ENCODE data around the gene HOXB6.

The HOXB6 gene

DNA sequence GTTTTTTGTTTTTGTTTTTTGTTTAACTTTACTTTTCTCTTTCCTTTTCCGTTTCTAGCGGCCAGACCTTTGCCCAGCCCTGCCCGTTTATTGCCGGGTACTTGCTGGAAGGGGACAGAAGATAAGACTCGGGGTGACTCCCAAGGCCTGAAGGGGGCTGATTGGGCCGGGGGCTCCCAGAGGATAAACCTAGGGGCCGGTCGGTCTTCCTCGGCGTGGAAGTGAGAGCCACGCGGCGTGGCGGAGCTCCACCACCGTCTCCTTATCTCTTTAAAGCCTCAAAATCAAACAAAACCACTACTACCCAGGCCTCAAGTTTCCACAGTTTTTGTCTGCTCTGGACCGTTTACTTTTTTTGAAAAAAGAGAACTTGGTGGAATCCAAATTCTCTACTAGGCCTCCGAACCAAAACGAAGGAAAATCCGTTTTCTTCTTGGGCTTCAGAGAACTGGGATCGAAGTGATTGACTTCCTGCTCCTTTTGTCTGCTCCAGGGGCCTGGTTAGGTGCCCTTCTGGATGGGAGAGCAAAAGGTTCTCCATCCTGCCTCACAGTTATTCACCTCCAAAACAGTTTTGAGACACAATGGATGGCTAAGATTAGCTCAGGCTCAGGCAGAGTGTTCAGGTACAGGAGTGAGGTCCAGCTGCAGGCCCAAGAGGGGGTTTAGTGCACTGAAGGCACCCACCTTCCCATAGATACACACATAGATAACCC, 29.9 kb upstream of the HOXB6 start:
- no peak for DNase-seq (ENCODE audit: low spot score)

GRCh38 chr17:48633266-48633677, 28.5 kb upstream of the HOXB6 start:
- no peak for DNase-seq (ENCODE audit: low spot score)

DNA sequence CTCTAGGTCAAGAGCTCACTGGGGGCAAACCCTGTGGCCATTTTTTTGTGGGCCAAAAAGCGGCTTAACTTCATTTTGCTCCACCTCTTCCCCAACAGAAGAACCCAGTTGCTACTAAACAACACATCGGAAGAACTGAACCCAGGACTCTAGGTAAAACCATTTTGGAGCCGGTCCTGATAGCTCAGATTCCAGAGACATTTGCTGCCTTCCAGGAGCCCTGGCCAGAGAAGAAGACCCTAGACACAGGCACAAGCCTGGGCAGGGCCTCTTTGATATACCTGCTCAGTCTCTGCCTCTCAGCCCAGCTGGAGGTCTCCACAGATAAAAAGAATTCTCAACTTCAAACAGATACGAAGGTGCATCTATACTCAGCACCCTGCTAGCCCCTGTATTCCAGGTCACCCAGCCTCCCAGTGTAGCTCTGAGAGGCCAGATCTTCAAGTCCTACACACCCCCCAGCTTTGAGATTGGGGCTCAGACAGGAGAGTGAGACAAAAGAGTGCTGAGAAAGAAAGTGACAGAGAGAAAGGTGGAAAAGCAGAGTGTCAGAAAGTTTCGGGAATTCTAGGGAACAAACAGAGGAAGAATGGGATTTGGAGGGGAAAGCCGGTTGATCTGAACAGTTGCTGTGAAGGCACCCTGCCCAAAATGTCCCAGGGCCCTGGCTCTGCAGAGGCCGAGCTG, 27.9 kb upstream of the HOXB6 start:
- DNase-seq (ENCODE audit: low spot score) = no peak

GRCh38 chr17:48631693-48632578, 27.1 kb upstream of the HOXB6 start:
- DNase-seq (ENCODE audit: low spot score) = no peak

DNA sequence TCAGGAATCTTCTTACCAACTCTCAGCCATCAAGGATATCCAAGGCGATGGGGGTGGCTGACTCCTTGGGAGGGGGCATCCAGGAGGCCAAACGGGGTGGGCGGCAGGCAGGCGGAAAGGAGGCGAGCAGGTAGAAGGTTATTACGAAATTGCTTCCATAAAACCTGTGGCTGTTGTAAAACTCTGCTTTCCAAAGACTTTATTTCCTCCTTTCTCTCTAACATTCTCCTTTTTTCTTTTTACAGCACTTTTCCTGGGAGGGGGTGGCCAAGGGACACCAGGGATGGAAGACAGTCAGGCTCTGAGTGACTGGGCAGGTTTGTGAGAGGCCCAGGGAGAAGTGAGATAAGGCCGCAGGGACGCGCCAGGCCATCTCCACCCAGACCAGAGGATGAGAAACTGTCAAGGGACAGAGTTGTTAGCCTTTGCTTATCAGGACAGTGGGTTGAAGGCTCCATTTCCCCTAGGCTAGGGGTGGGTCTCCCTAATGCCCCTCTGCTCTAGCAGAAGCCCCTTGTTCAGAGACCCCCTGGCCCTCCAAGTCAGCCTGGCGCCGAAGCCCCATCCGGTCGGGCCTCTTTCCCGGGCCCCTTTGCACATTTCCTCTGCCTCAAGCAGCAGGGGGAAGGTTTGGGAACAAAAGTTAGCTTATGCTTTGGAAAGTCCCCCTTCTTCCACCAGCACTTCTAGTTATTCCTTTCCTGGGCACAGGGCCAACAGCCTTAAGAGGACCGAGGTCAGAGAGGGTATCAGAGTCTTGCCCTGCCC, 26.3 kb upstream of the HOXB6 start:
- DNase-seq (ENCODE audit: low spot score) = no peak

DNA sequence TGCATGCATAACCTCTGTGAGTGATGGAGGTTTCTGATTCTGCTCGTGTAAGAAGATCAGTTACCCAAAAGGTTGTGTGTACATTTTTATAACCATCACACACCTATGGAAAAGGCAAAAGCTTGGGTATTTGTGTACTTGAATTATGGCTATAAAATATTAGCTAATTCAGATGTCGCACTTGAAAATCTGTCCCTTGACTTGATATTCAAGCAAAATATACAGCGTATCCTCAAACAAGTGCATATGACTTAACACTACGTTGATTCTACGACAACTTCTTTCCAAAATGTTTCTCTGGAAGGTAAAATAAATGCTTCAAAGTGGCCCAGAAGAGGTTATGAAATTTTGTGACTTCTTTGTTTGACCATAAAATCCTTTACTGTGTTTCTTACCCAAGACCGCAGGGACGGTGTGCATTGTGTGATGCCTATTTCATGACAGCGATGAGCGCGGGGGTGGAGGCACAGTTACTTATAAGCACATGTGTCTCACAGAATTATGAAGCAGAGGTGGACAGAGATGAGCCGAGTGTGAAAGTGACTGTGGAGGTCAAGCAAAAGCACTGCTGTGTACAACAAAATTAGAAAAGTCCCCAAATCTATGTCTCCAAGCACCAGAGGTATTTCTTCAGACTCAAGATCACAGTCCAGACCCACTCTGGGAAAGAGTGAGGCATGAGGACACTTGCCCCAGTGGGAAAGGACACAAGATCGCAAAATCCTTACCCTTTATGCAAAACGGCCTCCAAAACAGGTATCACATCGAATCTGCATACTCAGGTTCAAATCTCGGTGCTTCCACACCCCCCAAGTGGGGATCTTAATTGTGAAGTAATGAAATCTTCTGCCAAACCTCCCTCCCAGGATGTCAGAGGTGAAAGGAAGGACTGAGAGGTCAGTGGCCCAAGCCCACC, 25.5 kb upstream of the HOXB6 start:
- DNase-seq (ENCODE audit: low spot score) = no peak

DNA sequence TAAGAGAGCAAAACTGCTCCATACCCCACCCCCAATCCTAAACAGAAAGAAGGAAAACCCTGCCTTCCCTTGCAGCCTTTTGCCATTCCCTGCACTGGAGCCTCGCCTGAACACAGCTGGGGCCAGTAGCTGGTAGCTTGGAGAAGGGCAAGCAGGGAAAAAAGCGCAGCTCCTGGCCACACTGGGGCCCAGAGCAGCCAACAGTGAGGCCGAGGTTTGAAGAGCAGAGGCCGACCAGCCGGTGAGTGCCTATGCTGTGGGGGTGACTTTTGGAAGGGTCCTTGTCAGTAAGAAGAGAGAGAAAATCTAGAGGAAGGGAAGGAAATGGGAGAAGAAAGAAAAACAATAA, 24.6 kb upstream of the HOXB6 start:
- no peak for DNase-seq (ENCODE audit: low spot score)

DNA sequence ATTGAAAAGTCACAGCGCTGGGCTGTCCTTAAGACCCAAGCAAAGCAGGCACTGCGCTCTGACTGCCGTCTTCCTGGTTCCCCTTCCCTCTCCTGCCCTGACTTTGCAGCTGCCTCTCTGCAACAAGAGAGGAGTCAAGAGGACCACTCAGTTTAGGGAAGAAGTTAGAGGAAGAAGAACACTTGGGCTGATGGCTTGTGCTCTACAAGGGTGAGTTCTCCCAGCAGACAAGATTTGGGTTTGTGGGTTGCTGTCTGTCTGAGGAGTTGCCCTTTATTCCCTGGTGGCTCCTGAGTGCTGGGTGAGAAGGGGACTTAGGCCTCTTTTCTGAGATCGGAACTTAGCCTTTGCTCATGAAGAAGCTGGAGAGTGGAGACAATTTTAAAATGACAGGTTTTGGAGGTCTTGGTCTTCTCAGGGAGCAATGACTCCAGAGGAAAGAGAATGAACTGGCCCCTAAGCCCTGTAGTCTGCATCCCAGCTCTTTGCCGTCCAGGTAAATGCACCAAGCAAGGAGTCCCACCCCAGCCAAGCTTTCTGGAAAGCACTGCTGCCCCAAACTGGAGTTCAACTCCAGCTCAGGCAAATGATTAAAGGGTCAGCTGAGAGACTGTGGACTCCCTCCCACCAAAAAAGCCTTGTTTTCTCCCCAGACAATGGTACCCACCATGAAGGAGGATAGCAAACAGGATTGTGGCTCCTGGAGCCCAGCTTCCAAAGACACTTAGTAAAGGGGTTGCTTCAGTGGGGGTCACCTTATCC, 24.0 kb upstream of the HOXB6 start:
- DNase-seq (ENCODE audit: low spot score) = peak; percentile 14

GRCh38 chr17:48627623-48628521, 23.1 kb upstream of the HOXB6 start:
- DNase-seq (ENCODE audit: low spot score) = no peak

- DNase-seq (ENCODE audit: low spot score) = no peak
These were observed 22.4 kb upstream of the HOXB6 start for GRCh38 chr17:48627118-48627597.

GRCh38 chr17:48626245-48627117, 21.7 kb upstream of the HOXB6 start, which contains the start of gene HOXB9:
Gene HOXB9, minus strand, starts transcription at chr17:48626358. Its CDS starts 89 bp downstream, at chr17:48626269.
- DNase-seq (ENCODE audit: low spot score) = no peak

DNA sequence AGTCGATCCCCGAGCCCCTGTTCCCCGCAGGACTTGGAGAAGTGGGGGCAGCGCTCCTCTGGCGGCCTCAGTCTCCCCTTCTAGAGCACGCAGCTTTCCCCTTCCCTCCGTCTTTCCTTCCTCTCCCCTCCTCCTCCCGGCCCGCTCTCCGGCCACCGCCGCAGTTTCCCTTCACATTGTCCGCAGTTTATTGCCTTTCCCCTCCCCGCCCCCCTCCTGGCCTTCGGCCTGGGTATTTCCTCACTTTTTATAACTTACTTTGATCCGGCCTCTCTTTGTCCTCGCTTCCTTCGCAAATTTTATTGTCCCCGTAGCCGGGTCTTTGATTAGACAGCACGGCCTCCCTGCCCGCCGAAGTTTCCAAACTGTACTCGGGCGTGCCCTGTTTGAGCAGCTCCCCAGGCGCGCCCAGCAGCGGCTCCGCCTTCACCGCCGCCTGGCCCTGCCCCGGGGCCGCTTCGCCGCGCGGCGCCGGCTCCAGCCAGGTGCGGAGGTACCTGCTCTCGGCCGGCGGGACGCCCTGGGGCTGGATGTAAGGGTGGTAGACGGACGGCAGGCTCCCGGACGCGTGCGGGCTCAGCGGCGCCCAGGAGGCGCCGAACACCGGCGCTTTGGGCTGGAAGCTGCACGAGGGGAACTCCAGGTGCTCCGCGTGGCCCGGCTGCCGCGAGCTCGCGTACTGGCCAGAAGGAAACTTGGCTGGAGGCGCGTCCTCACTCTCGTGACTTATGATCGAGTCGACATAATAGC, 20.9 kb upstream of the HOXB6 start:
- DNase-seq (ENCODE audit: low spot score) = no peak

GRCh38 chr17:48624544-48625494, 20.0 kb upstream of the HOXB6 start:
- no peak for DNase-seq (ENCODE audit: low spot score)

GRCh38 chr17:48624118-48624517, 19.3 kb upstream of the HOXB6 start:
- no peak for DNase-seq (ENCODE audit: low spot score)

GRCh38 chr17:48623583-48623982, 18.8 kb upstream of the HOXB6 start:
- no peak for DNase-seq (ENCODE audit: low spot score)

- no peak for DNase-seq (ENCODE audit: low spot score)
These were observed 18.1 kb upstream of the HOXB6 start for GRCh38 chr17:48622857-48623256.
